HG02840 (cell line): ENCODE measurements around the gene DNAH10.
"Not testable (repeated sequence)": the region's sequence is repeated elsewhere in the genome, so short reads cannot be mapped to it uniquely, and the experiment has no call there.

ENCODE experiments used
- ATAC-seq: cut with Tn5 transposase; IDR thresholded peaks from one replicate; pipeline ENCODE4 v1.9.1; 2021; ENCODE audit warnings: mild to moderate bottlenecking, moderate library complexity, moderate number of reproducible peaks; ENCODE audit not compliant: unreplicated experiment, low FRiP score

The DNAH10 gene

GRCh38 chr12:123943816-123944215 is 181.7 kb downstream of the DNAH10 start:
- no peak for ATAC-seq

- ATAC-seq: no peak
These were observed 182.6 kb downstream of the DNAH10 start for GRCh38 chr12:123944696-123945095.

GRCh38 chr12:123945287-123946151 is 183.4 kb downstream of the DNAH10 start:
- ATAC-seq: no peak

- no peak for ATAC-seq
These were observed 184.0 kb downstream of the DNAH10 start for GRCh38 chr12:123946152-123946515.

- not testable (repeated sequence) for ATAC-seq
These were observed 184.7 kb downstream of the DNAH10 start for GRCh38 chr12:123946516-123947505.

GRCh38 chr12:123947531-123947930 is 185.4 kb downstream of the DNAH10 start:
- not testable (repeated sequence) for ATAC-seq

- ATAC-seq: no peak
These were observed 186.3 kb downstream of the DNAH10 start for GRCh38 chr12:123948401-123948795.

- no peak for ATAC-seq
These were observed 187.0 kb downstream of the DNAH10 start for GRCh38 chr12:123948796-123949769.

GRCh38 chr12:123949770-123950165 is 187.7 kb downstream of the DNAH10 start:
- ATAC-seq: no peak

GRCh38 chr12:123950476-123951349 is 188.6 kb downstream of the DNAH10 start:
- ATAC-seq: no peak

GRCh38 chr12:123951467-123951866 is 189.4 kb downstream of the DNAH10 start:
- no peak for ATAC-seq

- no peak for ATAC-seq
These were observed 189.9 kb downstream of the DNAH10 start for GRCh38 chr12:123952037-123952436.

- no peak for ATAC-seq
These were observed 192.7 kb downstream of the DNAH10 start for GRCh38 chr12:123954647-123955350.

- ATAC-seq: no peak
These were observed 194.1 kb downstream of the DNAH10 start for GRCh38 chr12:123956249-123956648.

- ATAC-seq: no peak
These were observed 195.1 kb downstream of the DNAH10 start for GRCh38 chr12:123957196-123957595.

GRCh38 chr12:123958462-123958861 is 196.4 kb downstream of the DNAH10 start:
- no peak for ATAC-seq

- no peak for ATAC-seq
These were observed 196.8 kb downstream of the DNAH10 start for GRCh38 chr12:123958876-123959275.

GRCh38 chr12:123960029-123960735 is 198.1 kb downstream of the DNAH10 start:
- ATAC-seq: no peak
